Naive thymus-derived CD4-positive, alpha-beta T cell (primary cell): Measurements from ENCODE around the gene LGR5. TPM values are rescaled to one million over a fixed set of nuclear protein-coding genes. Genes with fewer than 3 reads are reported as not detected.

Source experiments
- ATAC-seq: fragments of 150-1000 bp; cut with Tn5 transposase; 2 replicates; pipeline ENCODE4 v1.10.0; 2021; ENCODE audit warnings: mild to moderate bottlenecking, moderate library complexity
- CTCF ChIA-PET: fragments of 350-600 bp; sonication (Branson Sonifier 250); formaldehyde crosslinking; loops from one replicate; lab custom pipeline; 2021; ENCODE audit warnings: antibody characterized with exemption; lab: Charles Lee
- POLR2A ChIA-PET: fragments of 350-600 bp; sonication (Branson Sonifier 250); formaldehyde crosslinking; loops from one replicate; lab custom pipeline; 2021; ENCODE audit warnings: antibody characterized with exemption, inconsistent platforms; lab: Charles Lee
- DNase-seq, 9 donors: peaks; one replicate each; pipeline versions ENCODE4 v3.0.0 to v3.0.0-alpha.2; 2020 to 2022; ENCODE audit warnings: mixed read lengths in 1 of 9
- H3K27ac ChIP-seq: one replicate; pipeline ENCODE4 v1.7.0; 2013; ENCODE audit warnings: mild to moderate bottlenecking, low read depth, low read length, moderate library complexity
- H3K27me3 ChIP-seq, 2 donors: one replicate each; pipeline ENCODE4 v1.7.0; 2013; ENCODE audit warnings: low read length in 2 of 2, mild to moderate bottlenecking in 2 of 2, moderate library complexity in 2 of 2; ENCODE audit not compliant: control insufficient read depth in 2 of 2, insufficient read depth in 2 of 2
- H3K36me3 ChIP-seq, 3 experiments: 1 replicate in 2 of 3; 2 replicates in 1 of 3; pipeline ENCODE4 v1.7.0; 2013; ENCODE audit warnings: low read length in 3 of 3, mild to moderate bottlenecking in 3 of 3, moderate library complexity in 1 of 3; ENCODE audit not compliant: insufficient read depth in 3 of 3, control insufficient read depth in 2 of 3
- H3K4me1 ChIP-seq, 2 donors: one replicate each; pipeline ENCODE4 v1.7.0; 2013; ENCODE audit warnings: low read length in 2 of 2, mild to moderate bottlenecking in 2 of 2, moderate library complexity in 1 of 2; ENCODE audit not compliant: control insufficient read depth in 2 of 2, insufficient read depth in 2 of 2
- H3K4me3 ChIP-seq: 2 replicates; pipeline ENCODE4 v1.7.0; 2013; ENCODE audit warnings: mild to moderate bottlenecking, low read length
- H3K9me3 ChIP-seq, 3 experiments: 1 replicate in 2 of 3; 2 replicates in 1 of 3; pipeline ENCODE4 v1.7.0; 2013; ENCODE audit warnings: low read length in 3 of 3; ENCODE audit not compliant: control insufficient read depth in 2 of 3
- H3K27ac Mint-ChIP-seq, 9 donors: one replicate each; pipeline ENCODE4 v1.8.0; 2020 to 2022; ENCODE audit warnings: mixed read lengths in 9 of 9, mild to moderate bottlenecking in 8 of 9, moderate library complexity in 5 of 9, inconsistent platforms in 2 of 9
- H3K27me3 Mint-ChIP-seq, 5 donors: one replicate each; pipeline ENCODE4 v1.8.0; 2021 to 2022; ENCODE audit warnings: mixed read lengths in 5 of 5, mild to moderate bottlenecking in 1 of 5
- H3K36me3 Mint-ChIP-seq, 5 donors: one replicate each; pipeline ENCODE4 v1.8.0; 2020 to 2022; ENCODE audit warnings: mixed read lengths in 5 of 5, mild to moderate bottlenecking in 3 of 5, inconsistent platforms in 1 of 5
- H3K4me1 Mint-ChIP-seq, 7 donors: one replicate each; pipeline ENCODE4 v1.8.0; 2020 to 2022; ENCODE audit warnings: mixed read lengths in 7 of 7, mild to moderate bottlenecking in 3 of 7, inconsistent platforms in 1 of 7
- H3K4me3 Mint-ChIP-seq, 10 donors: one replicate each; pipeline ENCODE4 v1.8.0; 2020 to 2022; ENCODE audit warnings: mild to moderate bottlenecking in 10 of 10, mixed read lengths in 10 of 10, moderate library complexity in 6 of 10, inconsistent platforms in 2 of 10
- H3K9me3 Mint-ChIP-seq, 11 donors: one replicate each; pipeline ENCODE4 v1.8.0; 2020 to 2022; ENCODE audit warnings: mixed read lengths in 11 of 11, mild to moderate bottlenecking in 4 of 11, inconsistent platforms in 1 of 11, moderate library complexity in 1 of 11
- intact Hi-C, 2 donors: fragments of 100-400 bp; cut with micrococcal nuclease; formaldehyde crosslinking; loops; one replicate each; pipeline ENCODE4 v1.15.1; 2023
- polyA plus RNA-seq, 2 donors: library from polyadenylated mRNA; unstranded; fragments of 300-500 nt; fragmentation: Illumina TruSeq; gene quantifications; one replicate each; pipeline ENCODE4 v1.2.3, GENCODE V29; 2021
- total RNA-seq, 6 experiments: library from RNA in 5 of 6; stranded (reverse) in 5 of 6; gene quantifications; 1 replicate in 5 of 6; 2 replicates in 1 of 6; pipeline ENCODE4 v1.2.3 and lab custom pipeline; 2021 to 2026

LGR5 gene
- total and polyA plus RNA-seq, 7 experiments from 2014 or later = not detected

- Mint-ChIP-seq H3K4me3 (no peak overlapping the region), H3K27ac (no peak overlapping the region), H3K36me3 (no peaks in the 10 kb centered on the region), H3K27me3 (peaks cover 28 to 49% (median 42%) of the 10 kb centered on the region in 5 donors), H3K9me3 (peaks cover 0 to 6% (median 0%) of the 10 kb centered on the region in 11 donors), H3K4me1 (peaks cover 0 to 12% (median 0%) of the 10 kb centered on the region in 7 donors)
- DNase-seq (no peak), ATAC-seq (no peak)
- Histone ChIP-seq H3K27me3 (no peaks in the 10 kb centered on the region), H3K36me3 (no peaks in the 10 kb centered on the region), H3K9me3 (no peaks in the 10 kb centered on the region), H3K27ac (no peak overlapping the region), H3K4me1 (no peaks in the 10 kb centered on the region), H3K4me3 (no peak overlapping the region)
- intact Hi-C loops = no loop called here
- CTCF ChIA-PET = no interaction called here
- POLR2A ChIA-PET = no interaction called here
These were observed 12.4 kb downstream of the LGR5 start for GRCh38 chr12:71452006-71452405.

- Mint-ChIP-seq H3K9me3 (peaks cover 0 to 6% (median 0%) of the 10 kb centered on the region in 11 donors), H3K36me3 (no peaks in the 10 kb centered on the region), H3K27ac (no peak overlapping the region), H3K4me3 (no peak overlapping the region), H3K27me3 (peaks cover 28 to 36% (median 32%) of the 10 kb centered on the region in 5 donors), H3K4me1 (no peaks in the 10 kb centered on the region)
- Histone ChIP-seq H3K36me3 (no peaks in the 10 kb centered on the region), H3K27me3 (no peaks in the 10 kb centered on the region), H3K4me1 (no peaks in the 10 kb centered on the region), H3K4me3 (no peak overlapping the region), H3K9me3 (no peaks in the 10 kb centered on the region), H3K27ac (no peak overlapping the region)
- ChIA-PET POLR2A (no interaction called here), CTCF (interaction anchor here (0.7 kb wide), 1 partner anchor 254 kb away, joined by 3 read pairs; no protein-coding TSS in a partner anchor)
- intact Hi-C loops = no loop called here
- no peak for ATAC-seq
- no peak for DNase-seq
These were observed 15.6 kb downstream of the LGR5 start for GRCh38 chr12:71455028-71455737.

- Mint-ChIP-seq H3K36me3 (no peaks in the 10 kb centered on the region), H3K4me3 (no peak overlapping the region), H3K27ac (no peak overlapping the region), H3K9me3 (peaks cover 0 to 6% (median 0%) of the 10 kb centered on the region in 11 donors), H3K27me3 (peaks cover 22 to 35% (median 28%) of the 10 kb centered on the region in 5 donors), H3K4me1 (no peaks in the 10 kb centered on the region)
- ATAC-seq (no peak), DNase-seq (no peak)
- ChIA-PET POLR2A (no interaction called here), CTCF (no interaction called here)
- intact Hi-C loops = no loop called here
- Histone ChIP-seq H3K9me3 (no peaks in the 10 kb centered on the region), H3K27me3 (no peaks in the 10 kb centered on the region), H3K4me3 (no peak overlapping the region), H3K27ac (no peak overlapping the region), H3K4me1 (no peaks in the 10 kb centered on the region), H3K36me3 (no peaks in the 10 kb centered on the region)
These were observed 16.7 kb downstream of the LGR5 start for GRCh38 chr12:71456316-71456715.

- Mint-ChIP-seq H3K36me3 (no peaks in the 10 kb centered on the region), H3K27ac (no peak overlapping the region), H3K4me3 (no peak overlapping the region), H3K9me3 (peaks cover 0 to 6% (median 0%) of the 10 kb centered on the region in 11 donors), H3K4me1 (no peaks in the 10 kb centered on the region), H3K27me3 (peaks cover 16 to 28% (median 22%) of the 10 kb centered on the region in 5 donors)
- intact Hi-C loops = no loop called here
- Histone ChIP-seq H3K27ac (no peak overlapping the region), H3K4me1 (no peaks in the 10 kb centered on the region), H3K9me3 (no peaks in the 10 kb centered on the region), H3K4me3 (no peak overlapping the region), H3K36me3 (no peaks in the 10 kb centered on the region), H3K27me3 (no peaks in the 10 kb centered on the region)
- no peak for DNase-seq
- ChIA-PET POLR2A (no interaction called here), CTCF (no interaction called here)
- no peak for ATAC-seq
These were observed 17.4 kb downstream of the LGR5 start for GRCh38 chr12:71456990-71457389.

GRCh38 chr12:71460318-71460717 is 20.7 kb downstream of the LGR5 start:
- H3K27me3 ChIP-seq = no peaks in the 10 kb centered on the region
- H3K27ac Mint-ChIP-seq = no peak overlapping the region

GRCh38 chr12:71460850-71461609 is 21.4 kb downstream of the LGR5 start:
- CTCF ChIA-PET = no interaction called here
- Mint-ChIP-seq H3K4me1 (no peaks in the 10 kb centered on the region), H3K9me3 (no peaks in the 10 kb centered on the region), H3K4me3 (no peak overlapping the region), H3K36me3 (no peaks in the 10 kb centered on the region), H3K27ac (no peak overlapping the region), H3K27me3 (peaks cover 7 to 16% (median 14%) of the 10 kb centered on the region in 5 donors)
- intact Hi-C loops = no loop called here
- Histone ChIP-seq H3K4me3 (no peak overlapping the region), H3K27ac (no peak overlapping the region), H3K4me1 (no peaks in the 10 kb centered on the region), H3K9me3 (no peaks in the 10 kb centered on the region), H3K36me3 (no peaks in the 10 kb centered on the region), H3K27me3 (no peaks in the 10 kb centered on the region)
- POLR2A ChIA-PET = no interaction called here
- ATAC-seq = no peak
- DNase-seq = no peak

More at GRCh38 chr12:71460318-71460717, 20.7 kb downstream of the LGR5 start:
- intact Hi-C loops = no loop called here
- no peaks in the 10 kb centered on the region for H3K36me3 ChIP-seq
- no peaks in the 10 kb centered on the region for H3K9me3 ChIP-seq
- Mint-ChIP-seq H3K9me3 (no peaks in the 10 kb centered on the region), H3K4me1 (no peaks in the 10 kb centered on the region), H3K36me3 (no peaks in the 10 kb centered on the region), H3K4me3 (no peak overlapping the region), H3K27me3 (peaks cover 7 to 11% (median 9%) of the 10 kb centered on the region in 5 donors)
- no peak for ATAC-seq
- ChIA-PET POLR2A (no interaction called here), CTCF (no interaction called here)
- H3K4me3 ChIP-seq = no peak overlapping the region
- no peak overlapping the region for H3K27ac ChIP-seq
- DNase-seq = no peak
- no peaks in the 10 kb centered on the region for H3K4me1 ChIP-seq
